Measurements from ENCODE around the gene TMUB1.

The TMUB1 gene

GRCh38 chr7:151069841-151070573 is 13.3 kb downstream of the TMUB1 start:
- H3K9ac ChIP-seq (ENCODE audit: low read length) = no peak overlapping the region
- no peak overlapping the region for H3K4me3 ChIP-seq (ENCODE audit: low read length)
- no peaks in the 10 kb centered on the region for H3K9me3 ChIP-seq (ENCODE audit: control insufficient read depth, low read length)
- no peak for DNase-seq (ENCODE audit: low read depth)
- H3K27me3 ChIP-seq (replicated peaks; ENCODE audit: control insufficient read depth, insufficient read depth, low read length) = no peaks in the 10 kb centered on the region
- peaks cover 88% of the 10 kb centered on the region for H3K36me3 ChIP-seq (ENCODE audit: control insufficient read depth, insufficient read depth, low read length, severe bottlenecking)
- no peaks in the 10 kb centered on the region for H3K4me1 ChIP-seq (ENCODE audit: control insufficient read depth, insufficient read depth, low read length)

- Histone ChIP-seq H3K9me3 (ENCODE audit: control insufficient read depth, low read length) (no peaks in the 10 kb centered on the region), H3K9ac (ENCODE audit: low read length) (no peak overlapping the region), H3K4me3 (ENCODE audit: low read length) (no peak overlapping the region), H3K36me3 (ENCODE audit: control insufficient read depth, insufficient read depth, low read length, severe bottlenecking) (peaks cover 77% of the 10 kb centered on the region), H3K27me3 (replicated peaks; ENCODE audit: control insufficient read depth, insufficient read depth, low read length) (no peaks in the 10 kb centered on the region), H3K4me1 (ENCODE audit: control insufficient read depth, insufficient read depth, low read length) (peaks cover 4% of the 10 kb centered on the region)
- DNase-seq (ENCODE audit: low read depth) = peak; percentile 44
Observed at GRCh38 chr7:151068069-151068773, 15.1 kb downstream of the TMUB1 start.

GRCh38 chr7:151066273-151066974 is 16.9 kb downstream of the TMUB1 start:
- peaks cover 65% of the 10 kb centered on the region for H3K36me3 ChIP-seq (ENCODE audit: control insufficient read depth, insufficient read depth, low read length, severe bottlenecking)
- no peak for DNase-seq (ENCODE audit: low read depth)
- H3K4me3 ChIP-seq (ENCODE audit: low read length) = no peak overlapping the region
- no peak overlapping the region for H3K9ac ChIP-seq (ENCODE audit: low read length)
- peaks cover 18% of the 10 kb centered on the region for H3K4me1 ChIP-seq (ENCODE audit: control insufficient read depth, insufficient read depth, low read length)
- no peaks in the 10 kb centered on the region for H3K27me3 ChIP-seq (replicated peaks; ENCODE audit: control insufficient read depth, insufficient read depth, low read length)
- no peaks in the 10 kb centered on the region for H3K9me3 ChIP-seq (ENCODE audit: control insufficient read depth, low read length)

GRCh38 chr7:151065516-151065915 is 17.8 kb downstream of the TMUB1 start:
- Histone ChIP-seq H3K4me1 (ENCODE audit: control insufficient read depth, insufficient read depth, low read length) (peaks cover 27% of the 10 kb centered on the region), H3K9ac (ENCODE audit: low read length) (no peak overlapping the region), H3K4me3 (ENCODE audit: low read length) (no peak overlapping the region), H3K9me3 (ENCODE audit: control insufficient read depth, low read length) (no peaks in the 10 kb centered on the region), H3K36me3 (ENCODE audit: control insufficient read depth, insufficient read depth, low read length, severe bottlenecking) (peaks cover 56% of the 10 kb centered on the region), H3K27me3 (replicated peaks; ENCODE audit: control insufficient read depth, insufficient read depth, low read length) (no peaks in the 10 kb centered on the region)
- DNase-seq (ENCODE audit: low read depth) = no peak

GRCh38 chr7:151064993-151065392 is 18.3 kb downstream of the TMUB1 start:
- no peaks in the 10 kb centered on the region for H3K9me3 ChIP-seq (ENCODE audit: control insufficient read depth, low read length)
- peaks cover 51% of the 10 kb centered on the region for H3K36me3 ChIP-seq (ENCODE audit: control insufficient read depth, insufficient read depth, low read length, severe bottlenecking)
- no peak overlapping the region for H3K4me3 ChIP-seq (ENCODE audit: low read length)
- H3K27me3 ChIP-seq (replicated peaks; ENCODE audit: control insufficient read depth, insufficient read depth, low read length) = no peaks in the 10 kb centered on the region
- peaks cover 31% of the 10 kb centered on the region for H3K4me1 ChIP-seq (ENCODE audit: control insufficient read depth, insufficient read depth, low read length)
- H3K9ac ChIP-seq (ENCODE audit: low read length) = no peak overlapping the region
- DNase-seq (ENCODE audit: low read depth) = no peak

GRCh38 chr7:151064454-151064853 is 18.8 kb downstream of the TMUB1 start:
- H3K36me3 ChIP-seq (ENCODE audit: control insufficient read depth, insufficient read depth, low read length, severe bottlenecking) = peaks cover 47% of the 10 kb centered on the region
- DNase-seq (ENCODE audit: low read depth) = no peak
- H3K27me3 ChIP-seq (replicated peaks; ENCODE audit: control insufficient read depth, insufficient read depth, low read length) = no peaks in the 10 kb centered on the region
- no peak overlapping the region for H3K9ac ChIP-seq (ENCODE audit: low read length)
- H3K4me3 ChIP-seq (ENCODE audit: low read length) = no peak overlapping the region
- H3K4me1 ChIP-seq (ENCODE audit: control insufficient read depth, insufficient read depth, low read length) = peaks cover 31% of the 10 kb centered on the region
- H3K9me3 ChIP-seq (ENCODE audit: control insufficient read depth, low read length) = no peaks in the 10 kb centered on the region

GRCh38 chr7:151063212-151063561 is 20.1 kb downstream of the TMUB1 start:
- peaks cover 38% of the 10 kb centered on the region for H3K36me3 ChIP-seq (ENCODE audit: control insufficient read depth, insufficient read depth, low read length, severe bottlenecking)
- no peaks in the 10 kb centered on the region for H3K9me3 ChIP-seq (ENCODE audit: control insufficient read depth, low read length)
- DNase-seq (ENCODE audit: low read depth) = peak; percentile 49
- H3K27me3 ChIP-seq (replicated peaks; ENCODE audit: control insufficient read depth, insufficient read depth, low read length) = no peaks in the 10 kb centered on the region
- H3K4me3 ChIP-seq (ENCODE audit: low read length) = no peak overlapping the region
- H3K4me1 ChIP-seq (ENCODE audit: control insufficient read depth, insufficient read depth, low read length) = peaks cover 41% of the 10 kb centered on the region
- peak overlapping the region; percentile 39 for H3K9ac ChIP-seq (ENCODE audit: low read length)

GRCh38 chr7:151062399-151063211 is 20.7 kb downstream of the TMUB1 start:
- Histone ChIP-seq H3K9ac (ENCODE audit: low read length) (peak overlapping the region; percentile 63), H3K36me3 (ENCODE audit: control insufficient read depth, insufficient read depth, low read length, severe bottlenecking) (peaks cover 32% of the 10 kb centered on the region), H3K4me3 (ENCODE audit: low read length) (peak overlapping the region; percentile 63), H3K4me1 (ENCODE audit: control insufficient read depth, insufficient read depth, low read length) (peaks cover 41% of the 10 kb centered on the region), H3K27me3 (replicated peaks; ENCODE audit: control insufficient read depth, insufficient read depth, low read length) (no peaks in the 10 kb centered on the region), H3K9me3 (ENCODE audit: control insufficient read depth, low read length) (no peaks in the 10 kb centered on the region)
- peak; percentile 65 for DNase-seq (ENCODE audit: low read depth)

GRCh38 chr7:151062111-151062398 is 21.2 kb downstream of the TMUB1 start:
- Histone ChIP-seq H3K4me3 (ENCODE audit: low read length) (peak overlapping the region; percentile 94), H3K27me3 (replicated peaks; ENCODE audit: control insufficient read depth, insufficient read depth, low read length) (no peaks in the 10 kb centered on the region), H3K9me3 (ENCODE audit: control insufficient read depth, low read length) (no peaks in the 10 kb centered on the region), H3K9ac (ENCODE audit: low read length) (peak overlapping the region; percentile 92), H3K36me3 (ENCODE audit: control insufficient read depth, insufficient read depth, low read length, severe bottlenecking) (peaks cover 26% of the 10 kb centered on the region), H3K4me1 (ENCODE audit: control insufficient read depth, insufficient read depth, low read length) (peaks cover 44% of the 10 kb centered on the region)
- DNase-seq (ENCODE audit: low read depth) = no peak

- Histone ChIP-seq H3K9ac (ENCODE audit: low read length) (peak overlapping the region; percentile 92), H3K4me3 (ENCODE audit: low read length) (peak overlapping the region; percentile 94), H3K4me1 (ENCODE audit: control insufficient read depth, insufficient read depth, low read length) (peaks cover 49% of the 10 kb centered on the region), H3K27me3 (replicated peaks; ENCODE audit: control insufficient read depth, insufficient read depth, low read length) (no peaks in the 10 kb centered on the region), H3K36me3 (ENCODE audit: control insufficient read depth, insufficient read depth, low read length, severe bottlenecking) (peaks cover 21% of the 10 kb centered on the region), H3K9me3 (ENCODE audit: control insufficient read depth, low read length) (no peaks in the 10 kb centered on the region)
- DNase-seq (ENCODE audit: low read depth) = no peak
Observed at GRCh38 chr7:151061213-151062110, 21.8 kb downstream of the TMUB1 start.
